Stimulated activated naive CD8-positive, alpha-beta T cell treated with anti-CD3 and anti-CD28 coated beads, Interleukin-15, amount 100 ng/mL, for 72 hours (primary cell): ENCODE results near the gene CDHR3.

Source experiments
- ATAC-seq: fragments of 150-1000 bp; cut with Tn5 transposase; 2 replicates; pipeline ENCODE4 v1.10.0; 2021; ENCODE audit warnings: mild to moderate bottlenecking, moderate library complexity
- DNase-seq, 2 donors: peaks; one replicate each; pipeline ENCODE4 v3.0.0; 2021 to 2022
- H3K27ac Mint-ChIP-seq, 2 donors: one replicate each; pipeline ENCODE4 v1.8.0; 2022; ENCODE audit warnings: mild to moderate bottlenecking in 2 of 2, mixed read lengths in 2 of 2, moderate library complexity in 2 of 2
- H3K27me3 Mint-ChIP-seq: one replicate; pipeline ENCODE4 v1.8.0; 2022; ENCODE audit warnings: mixed read lengths
- H3K4me1 Mint-ChIP-seq: one replicate; pipeline ENCODE4 v1.8.0; 2022; ENCODE audit warnings: mild to moderate bottlenecking, mixed read lengths
- H3K4me3 Mint-ChIP-seq, 2 donors: one replicate each; pipeline ENCODE4 v1.8.0; 2022; ENCODE audit warnings: mild to moderate bottlenecking in 2 of 2, mixed read lengths in 2 of 2, moderate library complexity in 1 of 2
- H3K9me3 Mint-ChIP-seq, 2 donors: one replicate each; pipeline ENCODE4 v1.8.0; 2022; ENCODE audit warnings: mixed read lengths in 2 of 2

CDHR3 gene

GRCh38 chr7:105963038-105963667, at the start of gene CDHR3:
Gene CDHR3, plus strand, starts transcription at chr7:105963264. Its CDS starts 55 bp downstream, at chr7:105963319.
- Mint-ChIP-seq H3K4me3 (no peak within 1 kb of the TSS), H3K4me1 (no peaks in the 10 kb centered on the region), H3K27ac (peak within 1 kb of the TSS in 1 of 2 donors; percentile 31), H3K9me3 (no peaks in the 10 kb centered on the region), H3K27me3 (peaks cover 15% of the 10 kb centered on the region)
- ATAC-seq: no peak
- DNase-seq: no peak

GRCh38 chr7:105913947-105914346, 49.1 kb upstream of the CDHR3 start:
- Mint-ChIP-seq H3K27me3 (peaks cover 20% of the 10 kb centered on the region), H3K4me3 (no peak overlapping the region), H3K4me1 (peaks cover 12% of the 10 kb centered on the region), H3K9me3 (peaks cover 5 to 7% of the 10 kb centered on the region in 2 donors), H3K27ac (no peak overlapping the region)
- DNase-seq (no peak), ATAC-seq (no peak)

- no peaks in the 10 kb centered on the region for H3K4me1 Mint-ChIP-seq
- H3K27me3 Mint-ChIP-seq: peaks cover 20% of the 10 kb centered on the region
- DNase-seq (no peak), ATAC-seq (no peak)
- H3K27ac Mint-ChIP-seq: no peak overlapping the region
- no peaks in the 10 kb centered on the region for H3K9me3 Mint-ChIP-seq
- no peak overlapping the region for H3K4me3 Mint-ChIP-seq
Measured at GRCh38 chr7:105916603-105917002, 46.5 kb upstream of the CDHR3 start.

- Mint-ChIP-seq H3K9me3 (no peaks in the 10 kb centered on the region), H3K27me3 (peaks cover 20% of the 10 kb centered on the region), H3K27ac (no peak overlapping the region), H3K4me3 (no peak overlapping the region), H3K4me1 (no peaks in the 10 kb centered on the region)
- ATAC-seq (no peak), DNase-seq (no peak)
Measured at GRCh38 chr7:105917659-105918058, 45.4 kb upstream of the CDHR3 start.

- Mint-ChIP-seq H3K27me3 (peaks cover 9% of the 10 kb centered on the region), H3K27ac (no peak overlapping the region), H3K4me1 (peaks cover 27% of the 10 kb centered on the region), H3K4me3 (no peak overlapping the region), H3K9me3 (peaks cover 5 to 11% of the 10 kb centered on the region in 2 donors)
- DNase-seq (no peak), ATAC-seq (no peak)
Measured at GRCh38 chr7:105920766-105921165, 42.3 kb upstream of the CDHR3 start.

- no peak overlapping the region for H3K27ac Mint-ChIP-seq
- H3K4me3 Mint-ChIP-seq: peak overlapping the region; percentile 36 to 63
- peaks cover 48% of the 10 kb centered on the region for H3K4me1 Mint-ChIP-seq
- peaks cover 5 to 11% of the 10 kb centered on the region in 2 donors for H3K9me3 Mint-ChIP-seq
- ATAC-seq: peak; percentile 97
- peak; percentile 57 to 78 for DNase-seq
- peaks cover 15% of the 10 kb centered on the region for H3K27me3 Mint-ChIP-seq
Measured at GRCh38 chr7:105924945-105925344, 38.1 kb upstream of the CDHR3 start.

- no peak for ATAC-seq
- Mint-ChIP-seq H3K4me1 (peaks cover 52% of the 10 kb centered on the region), H3K27ac (no peak overlapping the region), H3K27me3 (peaks cover 20% of the 10 kb centered on the region), H3K4me3 (no peak overlapping the region), H3K9me3 (peaks cover 5 to 11% of the 10 kb centered on the region in 2 donors)
- no peak for DNase-seq
Measured at GRCh38 chr7:105926131-105926530, 36.9 kb upstream of the CDHR3 start.

- Mint-ChIP-seq H3K4me1 (peaks cover 26% of the 10 kb centered on the region), H3K9me3 (no peaks in the 10 kb centered on the region), H3K27me3 (peaks cover 17% of the 10 kb centered on the region), H3K27ac (peak overlapping the region in 1 of 2 donors; percentile 34), H3K4me3 (no peak overlapping the region)
- DNase-seq: no peak
- no peak for ATAC-seq
Measured at GRCh38 chr7:105931179-105931578, 31.9 kb upstream of the CDHR3 start.

GRCh38 chr7:105932835-105933477, 30.1 kb upstream of the CDHR3 start:
- DNase-seq (no peak), ATAC-seq (no peak)
- H3K4me1 Mint-ChIP-seq: peaks cover 10% of the 10 kb centered on the region
- no peak overlapping the region for H3K27ac Mint-ChIP-seq
- peaks cover 8% of the 10 kb centered on the region for H3K27me3 Mint-ChIP-seq
- no peak overlapping the region for H3K4me3 Mint-ChIP-seq
- no peaks in the 10 kb centered on the region for H3K9me3 Mint-ChIP-seq

- peaks cover 10% of the 10 kb centered on the region for H3K4me1 Mint-ChIP-seq
- ATAC-seq (peak; percentile 74), DNase-seq (peak; percentile 8 to 24)
- no peak overlapping the region for H3K4me3 Mint-ChIP-seq
- H3K27me3 Mint-ChIP-seq: peaks cover 7% of the 10 kb centered on the region
- no peak overlapping the region for H3K27ac Mint-ChIP-seq
- H3K9me3 Mint-ChIP-seq: no peaks in the 10 kb centered on the region
Measured at GRCh38 chr7:105934572-105935185, 28.4 kb upstream of the CDHR3 start.

GRCh38 chr7:105935250-105935649, 27.8 kb upstream of the CDHR3 start:
- peaks cover 2% of the 10 kb centered on the region for H3K27me3 Mint-ChIP-seq
- peaks cover 6% of the 10 kb centered on the region for H3K4me1 Mint-ChIP-seq
- ATAC-seq (no peak), DNase-seq (no peak)
- H3K9me3 Mint-ChIP-seq: no peaks in the 10 kb centered on the region
- no peak overlapping the region for H3K4me3 Mint-ChIP-seq
- H3K27ac Mint-ChIP-seq: no peak overlapping the region

GRCh38 chr7:105937411-105937810, 25.7 kb upstream of the CDHR3 start:
- ATAC-seq: no peak
- no peak for DNase-seq
- Mint-ChIP-seq H3K27me3 (no peaks in the 10 kb centered on the region), H3K4me3 (no peak overlapping the region), H3K27ac (no peak overlapping the region), H3K4me1 (no peaks in the 10 kb centered on the region), H3K9me3 (no peaks in the 10 kb centered on the region)

- Mint-ChIP-seq H3K4me1 (no peaks in the 10 kb centered on the region), H3K9me3 (no peaks in the 10 kb centered on the region), H3K27me3 (no peaks in the 10 kb centered on the region), H3K27ac (peak overlapping the region in 1 of 2 donors; percentile 56), H3K4me3 (no peak overlapping the region)
- DNase-seq: no peak
- ATAC-seq: no peak
Measured at GRCh38 chr7:105940109-105940508, 23.0 kb upstream of the CDHR3 start.

GRCh38 chr7:105941596-105941995, 21.5 kb upstream of the CDHR3 start:
- no peak for ATAC-seq
- Mint-ChIP-seq H3K4me1 (no peaks in the 10 kb centered on the region), H3K27me3 (no peaks in the 10 kb centered on the region), H3K4me3 (no peak overlapping the region), H3K27ac (no peak overlapping the region), H3K9me3 (no peaks in the 10 kb centered on the region)
- DNase-seq: no peak

- ATAC-seq (no peak), DNase-seq (no peak)
- Mint-ChIP-seq H3K4me1 (no peaks in the 10 kb centered on the region), H3K27ac (no peak overlapping the region), H3K9me3 (no peaks in the 10 kb centered on the region), H3K4me3 (no peak overlapping the region), H3K27me3 (no peaks in the 10 kb centered on the region)
Measured at GRCh38 chr7:105943486-105943885, 19.6 kb upstream of the CDHR3 start.

- no peaks in the 10 kb centered on the region for H3K27me3 Mint-ChIP-seq
Measured at GRCh38 chr7:105945848-105946247, 17.2 kb upstream of the CDHR3 start.

More at GRCh38 chr7:105945848-105946247, 17.2 kb upstream of the CDHR3 start:
- H3K4me3 Mint-ChIP-seq: no peak overlapping the region
- no peak for ATAC-seq
- no peak overlapping the region for H3K27ac Mint-ChIP-seq
- H3K9me3 Mint-ChIP-seq: no peaks in the 10 kb centered on the region
- DNase-seq: no peak
- no peaks in the 10 kb centered on the region for H3K4me1 Mint-ChIP-seq
